HL-60/S4 treated with phorbol 12-myristate 13-acetate at 8.2 ng/mL for 4 days and 3 days (cell line): ENCODE data around the gene KLRC4.
"Not testable (repeated sequence)": the region's sequence is repeated elsewhere in the genome, so short reads cannot be mapped to it uniquely, and the experiment has no call there.

Source experiments
- in situ Hi-C: fragments of 300-500 bp; cut with MboI; formaldehyde crosslinking; loops from 2 replicates; pipeline ENCODE4 v1.15.0; 2022; ENCODE audit warnings: low sequenced_read_pairs

Gene KLRC4, protein sequence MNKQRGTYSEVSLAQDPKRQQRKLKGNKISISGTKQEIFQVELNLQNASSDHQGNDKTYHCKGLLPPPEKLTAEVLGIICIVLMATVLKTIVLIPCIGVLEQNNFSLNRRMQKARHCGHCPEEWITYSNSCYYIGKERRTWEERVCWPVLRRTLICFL

DNA sequence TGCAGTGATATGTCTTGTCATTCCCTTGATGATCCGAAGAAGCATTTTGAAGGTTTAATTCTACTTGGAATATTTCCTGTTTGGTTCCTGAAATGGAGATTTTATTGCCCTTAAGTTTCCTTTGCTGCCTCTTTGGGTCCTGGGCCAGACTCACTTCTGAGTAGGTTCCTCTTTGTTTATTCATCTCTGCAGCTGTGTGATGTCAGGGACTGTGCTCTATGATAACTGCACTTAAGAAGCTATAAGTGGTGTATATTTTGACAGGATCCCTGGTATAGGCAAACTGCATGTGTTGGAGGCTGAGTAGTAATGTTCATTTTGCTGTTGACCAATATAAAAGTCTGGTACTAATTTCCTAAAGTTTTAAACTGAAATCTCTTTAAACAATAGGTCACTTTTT lies at the start of gene KLRC4:
Gene KLRC4 (minus strand): TSS at position 366 of the 400 bp plus-strand sequence. CDS start 182 bp downstream, at position 184.
- in situ Hi-C loops = no loop called here

DNA sequence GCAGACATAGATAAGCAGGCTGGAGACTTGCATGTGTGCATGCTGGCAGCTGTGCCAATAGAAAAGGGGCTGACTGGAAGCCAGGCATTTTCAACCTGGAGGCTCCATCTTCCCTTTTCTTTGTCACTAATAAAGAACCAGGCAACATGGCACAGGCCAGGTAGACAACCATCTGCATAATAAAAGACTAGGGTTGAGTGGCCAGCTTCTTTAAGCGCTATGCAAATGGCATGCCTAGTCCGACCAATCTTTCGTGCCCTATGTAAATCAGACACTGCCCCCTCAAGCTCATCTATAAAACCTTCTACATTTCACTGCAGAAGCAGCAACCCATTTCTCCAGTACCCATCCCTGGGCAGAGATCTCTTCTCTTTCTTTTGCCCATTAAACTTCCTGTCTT lies 48.2 kb upstream of the KLRC4 start:
- in situ Hi-C loops = no loop called here

- in situ Hi-C loops = no loop called here
Measured at GRCh38 chr12:10456856-10457255, 47.3 kb upstream of the KLRC4 start.

DNA sequence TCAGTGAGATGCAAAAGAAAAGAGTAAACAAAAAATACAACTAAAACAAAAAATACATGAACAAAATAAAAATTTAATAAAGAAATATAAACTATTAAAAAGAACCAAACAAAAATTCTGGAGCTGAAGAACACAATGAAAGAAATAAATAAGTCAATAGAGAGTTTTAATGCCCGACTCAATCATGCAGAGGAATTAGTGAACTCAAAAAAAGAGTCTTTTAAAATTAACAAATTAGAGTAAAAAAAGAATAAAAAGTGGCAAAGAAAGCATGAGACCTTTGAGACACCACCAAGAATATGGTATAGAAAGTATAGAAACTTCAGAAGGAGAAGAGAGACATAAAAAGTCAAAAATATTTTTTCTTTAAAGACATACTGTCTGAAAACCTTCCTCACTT lies 46.2 kb upstream of the KLRC4 start:
- in situ Hi-C loops = no loop called here

DNA sequence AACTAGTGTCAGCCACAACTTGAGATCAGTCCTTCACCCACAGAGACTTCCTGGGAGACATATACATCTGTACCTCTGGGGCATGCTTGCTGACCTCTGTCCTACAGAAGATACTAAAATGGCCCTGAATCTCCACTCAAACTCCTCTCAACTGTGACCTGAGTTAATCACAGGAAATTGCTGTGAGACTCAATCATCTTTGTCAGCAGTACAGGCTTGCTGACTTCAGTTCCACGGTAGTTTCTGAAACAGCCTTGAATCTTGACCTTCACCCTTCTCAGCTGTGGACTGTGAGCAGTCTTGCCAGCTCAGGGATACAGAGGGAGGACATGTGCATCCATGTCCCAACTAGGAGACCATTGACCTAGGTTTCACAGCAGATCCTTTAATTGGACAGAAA lies 45.0 kb upstream of the KLRC4 start:
- in situ Hi-C loops = no loop called here

GRCh38 chr12:10453156-10453555 lies 43.6 kb upstream of the KLRC4 start, which contains the start of gene KLRC1:
Gene KLRC1, minus strand, starts transcription at chr12:10453377. Its CDS starts 2,221 bp downstream, at chr12:10451156.
- in situ Hi-C loops = no loop called here

GRCh38 chr12:10448236-10448635 lies 38.7 kb upstream of the KLRC4 start:
- in situ Hi-C loops = no loop called here

DNA sequence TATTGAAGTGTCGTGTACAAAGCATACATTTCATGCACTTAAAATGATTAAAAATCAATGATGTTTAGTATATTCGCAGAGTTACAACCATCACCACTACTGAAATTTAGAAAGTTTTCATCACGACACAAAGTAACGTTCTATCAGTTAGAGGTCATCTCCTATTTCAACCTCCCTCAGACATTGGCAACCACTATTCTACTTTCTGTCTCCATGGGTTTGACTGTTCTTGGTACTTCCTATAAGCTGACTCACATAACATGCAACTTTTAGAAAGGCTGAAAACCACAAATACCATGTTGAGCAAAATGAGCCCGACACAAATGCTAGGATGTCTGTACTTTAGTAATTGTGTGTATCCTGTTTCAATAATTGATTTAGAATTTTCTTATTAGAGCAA lies 36.5 kb upstream of the KLRC4 start:
- in situ Hi-C loops = not testable (repeated sequence)

- in situ Hi-C loops = not testable (repeated sequence)
Measured at GRCh38 chr12:10441144-10441543, 31.6 kb upstream of the KLRC4 start.

DNA sequence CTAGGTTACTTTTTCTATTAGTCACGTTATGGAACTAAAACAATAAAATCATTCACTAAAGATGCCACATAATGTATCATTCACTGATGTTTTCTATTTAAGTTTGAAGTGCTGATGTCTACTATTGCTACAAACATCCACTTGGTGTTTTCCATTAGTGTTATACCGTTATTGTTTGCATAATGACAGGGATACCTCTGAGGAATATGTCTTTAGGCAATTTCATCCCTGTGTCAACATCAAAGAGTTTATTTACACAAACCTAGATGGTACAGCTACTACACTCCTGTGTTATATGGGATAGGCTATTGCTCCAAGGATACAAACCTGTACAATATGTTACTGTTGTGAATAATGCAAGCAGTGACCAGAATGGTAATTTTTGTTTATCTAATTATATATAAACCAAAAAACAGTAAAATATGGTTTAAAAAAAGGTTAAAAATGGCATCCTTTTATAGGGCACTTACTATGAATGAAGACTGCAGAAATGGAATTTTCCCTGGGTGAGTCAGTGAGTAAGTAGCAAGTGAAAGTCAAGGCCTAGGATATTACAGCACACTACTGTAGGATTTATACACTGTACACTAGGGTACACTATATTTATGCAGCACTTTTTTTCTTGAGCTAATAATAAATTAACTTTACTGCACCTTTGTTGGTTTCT lies 30.2 kb upstream of the KLRC4 start:
- in situ Hi-C loops = not testable (repeated sequence)

- in situ Hi-C loops = not testable (repeated sequence)
Measured at GRCh38 chr12:10437601-10438000, 28.0 kb upstream of the KLRC4 start.

DNA sequence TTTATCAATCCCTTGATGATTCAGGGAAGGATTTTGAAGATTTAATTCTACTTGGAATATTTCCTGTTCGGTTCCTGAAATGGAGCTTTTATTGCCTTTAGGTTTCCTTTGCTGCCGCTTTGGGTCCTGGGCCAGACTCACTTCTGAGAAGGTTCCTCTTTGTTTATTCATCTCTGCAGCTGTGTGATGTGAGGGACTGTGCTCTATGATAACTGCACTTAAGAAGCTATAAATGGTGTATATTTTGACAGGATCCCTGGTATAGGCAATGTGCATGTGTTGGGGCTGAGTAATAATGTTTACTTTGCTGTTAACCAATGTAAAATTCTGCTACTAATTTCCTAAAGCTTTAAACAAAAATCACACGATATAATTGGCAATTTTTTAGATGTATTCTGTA lies 26.3 kb upstream of the KLRC4 start, which contains the start of gene KLRC2:
Gene KLRC2 (minus strand): TSS at position 195 of the 400 bp plus-strand sequence. CDS start 24 bp downstream, at position 171.
- in situ Hi-C loops = not testable (repeated sequence)

DNA sequence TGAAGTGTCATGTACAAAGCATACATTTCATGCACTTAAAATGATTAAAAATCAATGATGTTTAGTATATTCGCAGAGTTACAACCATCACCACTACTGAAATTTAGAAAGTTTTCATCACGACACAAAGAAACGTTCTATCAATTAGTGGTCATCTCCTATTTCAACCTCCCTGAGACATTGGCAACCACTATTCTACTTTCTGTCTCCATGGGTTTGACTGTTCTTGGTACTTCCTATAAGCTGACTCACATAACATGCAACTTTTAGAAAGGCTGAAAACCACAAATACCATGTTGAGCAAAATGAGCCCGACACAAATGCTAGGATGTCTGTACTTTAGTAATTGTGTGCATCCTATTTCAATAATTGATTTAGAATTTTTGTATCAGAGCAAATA lies 21.1 kb upstream of the KLRC4 start:
- in situ Hi-C loops = not testable (repeated sequence)

- in situ Hi-C loops = not testable (repeated sequence)
Measured at GRCh38 chr12:10425938-10426337, 16.4 kb upstream of the KLRC4 start.

- in situ Hi-C loops = not testable (repeated sequence)
Measured at GRCh38 chr12:10424260-10424899, 14.8 kb upstream of the KLRC4 start.

DNA sequence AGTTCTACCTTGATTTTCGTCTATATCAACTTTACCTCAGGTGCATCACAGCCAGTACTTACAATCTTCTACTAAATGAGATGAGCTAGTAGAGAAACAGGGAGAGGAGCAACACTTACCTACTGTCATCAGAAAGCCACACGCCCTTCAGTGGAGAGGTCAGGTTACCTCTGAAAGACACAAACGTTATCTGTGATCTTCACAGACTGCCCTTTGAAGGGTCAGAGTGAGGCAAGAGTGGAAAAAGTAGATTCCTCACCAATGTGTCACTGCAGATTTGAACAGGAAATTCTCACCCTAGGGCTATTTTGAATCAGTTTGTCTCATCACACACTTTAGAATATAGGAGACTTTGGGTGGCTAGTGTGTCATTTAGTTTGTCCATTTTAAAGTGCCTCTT lies 12.6 kb upstream of the KLRC4 start:
- in situ Hi-C loops = not testable (repeated sequence)

DNA sequence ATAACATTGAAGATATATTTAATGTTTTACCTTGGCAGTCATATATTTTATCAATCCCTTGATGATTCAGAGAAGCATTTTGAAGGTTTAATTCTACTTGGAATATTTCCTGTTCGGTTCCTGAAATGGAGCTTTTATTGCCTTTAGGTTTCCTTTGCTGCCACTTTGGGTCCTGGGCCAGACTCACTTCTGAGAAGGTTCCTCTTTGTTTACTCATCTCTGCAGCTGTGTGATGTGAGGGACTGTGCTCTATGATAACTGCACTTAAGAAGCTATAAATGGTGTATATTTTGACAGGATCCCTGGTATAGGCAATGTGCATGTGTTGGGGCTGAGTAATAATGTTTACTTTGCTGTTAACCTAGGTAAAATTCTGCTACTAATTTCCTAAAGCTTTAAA lies 10.8 kb upstream of the KLRC4 start, which contains the start of gene KLRC3:
Gene KLRC3 (minus strand): TSS at position 262 of the 400 bp plus-strand sequence. CDS start 45 bp downstream, at position 217.
- in situ Hi-C loops = not testable (repeated sequence)

DNA sequence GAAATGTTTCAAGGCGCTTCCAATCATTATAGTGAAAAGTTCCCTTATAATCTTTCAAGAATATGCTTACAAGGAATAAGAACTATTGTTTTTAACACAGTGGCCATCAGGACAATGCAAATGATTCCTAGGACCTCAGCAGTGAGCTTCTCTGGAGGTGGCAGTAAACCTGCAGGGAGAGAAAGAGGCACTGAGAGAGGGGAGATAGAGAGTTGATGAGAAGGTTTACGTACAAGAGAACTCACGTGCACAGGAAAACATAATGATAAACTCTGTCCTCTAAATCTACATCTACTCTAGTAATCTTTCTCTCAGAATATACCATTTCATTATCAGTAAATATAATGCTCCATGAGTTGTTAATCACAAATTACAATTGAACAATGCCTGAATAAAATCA lies 715 bp downstream of the KLRC4 start:
- in situ Hi-C loops = no loop called here

DNA sequence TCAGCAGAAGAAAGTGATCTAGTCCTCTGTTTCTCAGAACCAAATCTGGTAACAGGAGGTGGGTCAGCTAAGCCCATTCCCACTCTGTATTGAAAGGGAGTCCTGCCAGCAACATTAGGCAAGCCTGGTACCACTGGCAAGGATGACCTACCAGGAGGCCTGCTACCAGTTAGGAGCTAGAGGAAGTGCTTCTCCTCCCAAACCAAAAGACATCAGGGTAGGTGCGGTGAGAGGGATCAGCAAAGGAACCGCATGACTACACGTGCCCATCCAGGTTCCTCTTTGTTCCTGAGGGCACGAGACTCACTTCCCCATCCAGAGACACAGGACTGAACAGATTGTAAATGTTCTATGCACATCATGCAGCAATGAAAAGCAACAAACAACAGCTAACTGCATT lies 2.8 kb downstream of the KLRC4 start:
- in situ Hi-C loops = no loop called here

DNA sequence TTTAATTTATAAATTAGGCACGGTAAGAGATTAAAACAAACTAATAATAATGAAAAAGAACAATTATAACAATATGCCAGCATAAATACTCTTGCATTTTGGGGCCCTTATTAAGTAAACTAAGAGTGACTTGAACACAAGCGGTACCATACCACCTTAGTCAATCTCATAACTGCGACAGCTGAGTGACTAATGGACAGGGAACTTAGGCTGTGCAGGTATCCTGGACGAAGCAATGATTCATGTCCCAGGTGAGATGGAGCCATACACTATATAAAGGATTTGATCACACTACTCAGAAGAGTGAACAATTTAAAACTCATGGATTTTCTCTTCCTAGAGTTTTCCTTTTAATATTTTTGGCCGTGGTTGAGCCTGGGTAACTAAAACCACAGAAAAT lies 4.3 kb downstream of the KLRC4 start:
- in situ Hi-C loops = no loop called here

GRCh38 chr12:10404798-10405197 lies 4.8 kb downstream of the KLRC4 start:
- in situ Hi-C loops = no loop called here

- in situ Hi-C loops = no loop called here
Measured at GRCh38 chr12:10400829-10401228, 8.7 kb downstream of the KLRC4 start.
